ENCODE data around the gene KCNC1.

The KCNC1 gene

GRCh38 chr11:17714356-17714854, 20.2 kb upstream of the KCNC1 start:
- H3K27ac ChIP-seq (ENCODE audit: low read depth, low read length) = no peak overlapping the region
- H3K4me1 ChIP-seq (ENCODE audit: control insufficient read depth in 5 of 5, insufficient read depth in 5 of 5, low read length in 5 of 5) = no peaks in the 10 kb centered on the region
- H3K27me3 ChIP-seq (ENCODE audit: control insufficient read depth in 5 of 5, insufficient read depth in 4 of 5, low read length in 5 of 5) = peaks cover 4 to 52% (median 42%) of the 10 kb centered on the region in 5 donors
- no peak overlapping the region for H3K9ac ChIP-seq (ENCODE audit: low read length in 5 of 5)
- no peak overlapping the region for H3K4me3 ChIP-seq (ENCODE audit: low read depth in 1 of 5, low read length in 5 of 5)
- no peaks in the 10 kb centered on the region for H3K9me3 ChIP-seq (ENCODE audit: control insufficient read depth in 5 of 5, low read length in 5 of 5)
- no peaks in the 10 kb centered on the region for H3K36me3 ChIP-seq (ENCODE audit: control insufficient read depth in 5 of 5, insufficient read depth in 5 of 5, low read length in 5 of 5)

GRCh38 chr11:17714870-17715269, 19.7 kb upstream of the KCNC1 start:
- H3K4me3 ChIP-seq (ENCODE audit: low read depth in 1 of 5, low read length in 5 of 5) = no peak overlapping the region
- H3K27me3 ChIP-seq (ENCODE audit: control insufficient read depth in 5 of 5, insufficient read depth in 4 of 5, low read length in 5 of 5) = peaks cover 8 to 53% (median 42%) of the 10 kb centered on the region in 5 donors
- no peaks in the 10 kb centered on the region for H3K36me3 ChIP-seq (ENCODE audit: control insufficient read depth in 5 of 5, insufficient read depth in 5 of 5, low read length in 5 of 5)
- no peaks in the 10 kb centered on the region for H3K9me3 ChIP-seq (ENCODE audit: control insufficient read depth in 5 of 5, low read length in 5 of 5)
- no peak overlapping the region for H3K27ac ChIP-seq (ENCODE audit: low read depth, low read length)
- peaks cover 0 to 3% (median under 1%) of the 10 kb centered on the region in 5 donors for H3K4me1 ChIP-seq (ENCODE audit: control insufficient read depth in 5 of 5, insufficient read depth in 5 of 5, low read length in 5 of 5)
- no peak overlapping the region for H3K9ac ChIP-seq (ENCODE audit: low read length in 5 of 5)

GRCh38 chr11:17716807-17717206, 17.8 kb upstream of the KCNC1 start:
- Histone ChIP-seq H3K36me3 (ENCODE audit: control insufficient read depth in 5 of 5, insufficient read depth in 5 of 5, low read length in 5 of 5) (no peaks in the 10 kb centered on the region), H3K27me3 (ENCODE audit: control insufficient read depth in 5 of 5, insufficient read depth in 4 of 5, low read length in 5 of 5) (peaks cover 28 to 61% (median 50%) of the 10 kb centered on the region in 5 donors), H3K9me3 (ENCODE audit: control insufficient read depth in 5 of 5, low read length in 5 of 5) (no peaks in the 10 kb centered on the region), H3K9ac (ENCODE audit: low read length in 5 of 5) (no peak overlapping the region), H3K4me1 (ENCODE audit: control insufficient read depth in 5 of 5, insufficient read depth in 5 of 5, low read length in 5 of 5) (peaks cover 0 to 22% (median 15%) of the 10 kb centered on the region in 5 donors), H3K4me3 (ENCODE audit: low read depth in 1 of 5, low read length in 5 of 5) (no peak overlapping the region), H3K27ac (ENCODE audit: low read depth, low read length) (no peak overlapping the region)

- H3K27me3 ChIP-seq (ENCODE audit: control insufficient read depth in 5 of 5, insufficient read depth in 4 of 5, low read length in 5 of 5) = peaks cover 39 to 67% (median 60%) of the 10 kb centered on the region in 5 donors
- H3K36me3 ChIP-seq (ENCODE audit: control insufficient read depth in 5 of 5, insufficient read depth in 5 of 5, low read length in 5 of 5) = no peaks in the 10 kb centered on the region
- no peak overlapping the region for H3K27ac ChIP-seq (ENCODE audit: low read depth, low read length)
- peaks cover 0 to 23% (median 15%) of the 10 kb centered on the region in 5 donors for H3K4me1 ChIP-seq (ENCODE audit: control insufficient read depth in 5 of 5, insufficient read depth in 5 of 5, low read length in 5 of 5)
- H3K9ac ChIP-seq (ENCODE audit: low read length in 5 of 5) = no peak overlapping the region
- no peaks in the 10 kb centered on the region for H3K9me3 ChIP-seq (ENCODE audit: control insufficient read depth in 5 of 5, low read length in 5 of 5)
- H3K4me3 ChIP-seq (ENCODE audit: low read depth in 1 of 5, low read length in 5 of 5) = no peak overlapping the region
Observed at GRCh38 chr11:17718015-17718414, 16.6 kb upstream of the KCNC1 start.

- Histone ChIP-seq H3K9me3 (ENCODE audit: control insufficient read depth in 5 of 5, low read length in 5 of 5) (no peaks in the 10 kb centered on the region), H3K36me3 (ENCODE audit: control insufficient read depth in 5 of 5, insufficient read depth in 5 of 5, low read length in 5 of 5) (no peaks in the 10 kb centered on the region), H3K4me3 (ENCODE audit: low read depth in 1 of 5, low read length in 5 of 5) (no peak overlapping the region), H3K9ac (ENCODE audit: low read length in 5 of 5) (no peak overlapping the region), H3K4me1 (ENCODE audit: control insufficient read depth in 5 of 5, insufficient read depth in 5 of 5, low read length in 5 of 5) (peaks cover 0 to 23% (median 15%) of the 10 kb centered on the region in 5 donors), H3K27me3 (ENCODE audit: control insufficient read depth in 5 of 5, insufficient read depth in 4 of 5, low read length in 5 of 5) (peaks cover 39 to 69% (median 64%) of the 10 kb centered on the region in 5 donors), H3K27ac (ENCODE audit: low read depth, low read length) (no peak overlapping the region)
Observed at GRCh38 chr11:17718510-17718962, 16.0 kb upstream of the KCNC1 start.

- H3K4me1 ChIP-seq (ENCODE audit: control insufficient read depth in 5 of 5, insufficient read depth in 5 of 5, low read length in 5 of 5) = peaks cover 0 to 23% (median 15%) of the 10 kb centered on the region in 5 donors
- no peak within 1 kb of the TSS for H3K4me3 ChIP-seq (ENCODE audit: low read depth in 1 of 5, low read length in 5 of 5)
- H3K27ac ChIP-seq (ENCODE audit: low read depth, low read length) = no peak within 1 kb of the TSS
- no peaks in the 10 kb centered on the region for H3K36me3 ChIP-seq (ENCODE audit: control insufficient read depth in 5 of 5, insufficient read depth in 5 of 5, low read length in 5 of 5)
- H3K9ac ChIP-seq (ENCODE audit: low read length in 5 of 5) = no peak within 1 kb of the TSS
- H3K9me3 ChIP-seq (ENCODE audit: control insufficient read depth in 5 of 5, low read length in 5 of 5) = no peaks in the 10 kb centered on the region
- peaks cover 43 to 72% (median 63%) of the 10 kb centered on the region in 5 donors for H3K27me3 ChIP-seq (ENCODE audit: control insufficient read depth in 5 of 5, insufficient read depth in 4 of 5, low read length in 5 of 5)
Observed at GRCh38 chr11:17719028-17719937, 15.3 kb upstream of the KCNC1 start, which contains the start of gene MYOD1. MYOD1 (plus strand) TSS chr11:17719571; CDS start chr11:17719783, 212 bp downstream.

GRCh38 chr11:17719938-17720795, 14.4 kb upstream of the KCNC1 start:
- H3K27me3 ChIP-seq (ENCODE audit: control insufficient read depth in 5 of 5, insufficient read depth in 4 of 5, low read length in 5 of 5) = peaks cover 46 to 72% (median 62%) of the 10 kb centered on the region in 5 donors
- no peak overlapping the region for H3K27ac ChIP-seq (ENCODE audit: low read depth, low read length)
- H3K4me3 ChIP-seq (ENCODE audit: low read depth in 1 of 5, low read length in 5 of 5) = no peak overlapping the region
- no peak overlapping the region for H3K9ac ChIP-seq (ENCODE audit: low read length in 5 of 5)
- H3K36me3 ChIP-seq (ENCODE audit: control insufficient read depth in 5 of 5, insufficient read depth in 5 of 5, low read length in 5 of 5) = no peaks in the 10 kb centered on the region
- peaks cover 0 to 23% (median 15%) of the 10 kb centered on the region in 5 donors for H3K4me1 ChIP-seq (ENCODE audit: control insufficient read depth in 5 of 5, insufficient read depth in 5 of 5, low read length in 5 of 5)
- no peaks in the 10 kb centered on the region for H3K9me3 ChIP-seq (ENCODE audit: control insufficient read depth in 5 of 5, low read length in 5 of 5)

- no peak overlapping the region for H3K27ac ChIP-seq (ENCODE audit: low read depth, low read length)
- H3K9me3 ChIP-seq (ENCODE audit: control insufficient read depth in 5 of 5, low read length in 5 of 5) = no peaks in the 10 kb centered on the region
- H3K27me3 ChIP-seq (ENCODE audit: control insufficient read depth in 5 of 5, insufficient read depth in 4 of 5, low read length in 5 of 5) = peaks cover 46 to 72% (median 63%) of the 10 kb centered on the region in 5 donors
- H3K36me3 ChIP-seq (ENCODE audit: control insufficient read depth in 5 of 5, insufficient read depth in 5 of 5, low read length in 5 of 5) = no peaks in the 10 kb centered on the region
- H3K9ac ChIP-seq (ENCODE audit: low read length in 5 of 5) = no peak overlapping the region
- no peak overlapping the region for H3K4me3 ChIP-seq (ENCODE audit: low read depth in 1 of 5, low read length in 5 of 5)
- peaks cover 0 to 23% (median 15%) of the 10 kb centered on the region in 5 donors for H3K4me1 ChIP-seq (ENCODE audit: control insufficient read depth in 5 of 5, insufficient read depth in 5 of 5, low read length in 5 of 5)
Observed at GRCh38 chr11:17720796-17721171, 13.8 kb upstream of the KCNC1 start.

- H3K27ac ChIP-seq (ENCODE audit: low read depth, low read length) = no peak overlapping the region
- no peaks in the 10 kb centered on the region for H3K36me3 ChIP-seq (ENCODE audit: control insufficient read depth in 5 of 5, insufficient read depth in 5 of 5, low read length in 5 of 5)
- no peak overlapping the region for H3K9ac ChIP-seq (ENCODE audit: low read length in 5 of 5)
- peaks cover 46 to 70% (median 60%) of the 10 kb centered on the region in 5 donors for H3K27me3 ChIP-seq (ENCODE audit: control insufficient read depth in 5 of 5, insufficient read depth in 4 of 5, low read length in 5 of 5)
- peaks cover 0 to 23% (median 15%) of the 10 kb centered on the region in 5 donors for H3K4me1 ChIP-seq (ENCODE audit: control insufficient read depth in 5 of 5, insufficient read depth in 5 of 5, low read length in 5 of 5)
- no peaks in the 10 kb centered on the region for H3K9me3 ChIP-seq (ENCODE audit: control insufficient read depth in 5 of 5, low read length in 5 of 5)
- no peak overlapping the region for H3K4me3 ChIP-seq (ENCODE audit: low read depth in 1 of 5, low read length in 5 of 5)
Observed at GRCh38 chr11:17721242-17721999, 13.2 kb upstream of the KCNC1 start.
